ENCODE measurements around the gene PLXNA1.

DNA sequence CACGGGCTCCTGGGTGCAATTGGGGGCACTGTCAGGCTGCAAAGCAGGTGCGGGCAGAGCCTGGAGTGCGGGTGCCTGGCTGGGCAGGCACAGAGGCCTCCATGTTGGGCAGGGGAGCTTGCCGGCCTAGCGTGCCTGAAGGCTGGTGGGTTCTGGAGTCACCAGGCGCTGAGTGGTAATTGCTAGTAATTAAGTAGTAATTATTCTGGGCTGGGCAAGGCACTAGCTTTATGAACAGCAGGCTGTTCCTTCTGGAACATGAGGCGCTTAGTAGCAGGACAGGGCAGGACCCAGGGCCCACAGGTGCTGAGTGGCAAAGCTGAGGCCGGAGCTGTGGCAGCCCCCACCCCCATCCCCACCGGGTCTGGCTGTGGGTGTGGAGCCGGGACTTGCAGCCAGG lies 25.3 kb downstream of the PLXNA1 start:
- TF ChIP-seq ATF7 (IDR thresholded peaks at IDR 0.05) (no peak), EZH2 (IDR thresholded peaks at IDR 0.05; ENCODE audit: borderline replicate concordance, low read depth, low read length) (no peak), CEBPB (tag; IDR thresholded peaks at IDR 0.05) (no peak), CTCF (IDR thresholded peaks at IDR 0.05 in 2 of 3, conservative IDR thresholded peaks at IDR 0.05 in 1 of 3; ENCODE audit: insufficient read depth in 2 of 3, low read depth in 1 of 3, low read length in 3 of 3) (no peak), FOXK1 (CRISPR knock-in tag; IDR thresholded peaks at IDR 0.05; ENCODE audit: borderline replicate concordance) (no peak), ETS1 (conservative IDR thresholded peaks at IDR 0.05; ENCODE audit: control insufficient read depth, low read depth, low read length) (no peak)

Measured in K562 (cell line).